IMR-90 (cell line): ENCODE results near the gene CAMTA1. TPM values are rescaled to one million over a fixed set of nuclear protein-coding genes. Genes with fewer than 3 reads are reported as not detected.

ENCODE experiments used
- ATAC-seq: fragments of 200-7000 bp; cut with Tn5 transposase; 2 replicates; pipeline ENCODE4 v1.9.1; 2020; ENCODE audit warnings: low read depth, mild to moderate bottlenecking, moderate library complexity
- BruUV-seq: library from RNA; stranded (reverse); fragments of 400-500 nt; replicated peaks from 2 replicates; lab custom pipeline; 2021; lab: Mats Ljungman, UMichigan
- CTCF ChIA-PET: fragments of 300-600 bp; formaldehyde crosslinking; extraction: SDS; loops from one replicate; lab custom pipeline; 2021; ENCODE audit warnings: antibody characterized with exemption; lab: Yijun Ruan, JAX
- POLR2A ChIA-PET: fragments of 300-600 bp; sonication (Branson Sonifier 250); formaldehyde crosslinking; loops from one replicate; lab custom pipeline; 2022; ENCODE audit warnings: antibody characterized with exemption; ENCODE audit not compliant: unreplicated experiment; lab: Charles Lee
- DNase-seq: peaks from one replicate; pipeline ENCODE4 v3.0.0; 2013
- H2AFZ ChIP-seq: replicated peaks from 2 replicates; pipeline ENCODE3; 2013; ENCODE audit warnings: low read length, mild to moderate bottlenecking; ENCODE audit not compliant: poor library complexity
- H2AK5ac ChIP-seq: 2 replicates; pipeline ENCODE4 v1.6.1; 2013; ENCODE audit warnings: low read depth, low read length, inconsistent platforms
- H2AK9ac ChIP-seq: replicated peaks from 2 replicates; pipeline ENCODE3; 2013; ENCODE audit warnings: mild to moderate bottlenecking, low read depth, low read length, moderate library complexity; ENCODE audit not compliant: poor library complexity
- H2BK120ac ChIP-seq: 2 replicates; pipeline ENCODE4 v1.6.1; 2013; ENCODE audit warnings: low read depth, low read length, inconsistent platforms
- H2BK15ac ChIP-seq: 3 replicates; pipeline ENCODE4 v1.6.1; 2013; ENCODE audit warnings: low read depth, low read length, inconsistent platforms
- H2BK20ac ChIP-seq: 2 replicates; pipeline ENCODE4 v1.6.1; 2013; ENCODE audit warnings: low read depth, mild to moderate bottlenecking, inconsistent platforms, low read length, moderate library complexity
- H2BK5ac ChIP-seq: 2 replicates; pipeline ENCODE4 v1.6.1; 2013; ENCODE audit warnings: mild to moderate bottlenecking, low read depth, low read length, inconsistent platforms; ENCODE audit not compliant: poor library complexity, severe bottlenecking
- H3K14ac ChIP-seq: replicated peaks from 2 replicates; pipeline ENCODE4 v1.6.1; 2013; ENCODE audit warnings: low read depth, low read length, inconsistent platforms
- H3K18ac ChIP-seq: 2 replicates; pipeline ENCODE4 v1.6.1; 2013; ENCODE audit warnings: low read depth, low read length, control low read depth
- H3K23ac ChIP-seq: 2 replicates; pipeline ENCODE4 v1.6.1; 2013; ENCODE audit warnings: low read depth, low read length, inconsistent platforms
- H3K27ac ChIP-seq: 2 replicates; pipeline ENCODE4 v1.5.1; 2013; ENCODE audit warnings: mild to moderate bottlenecking, control low read depth, low read length; ENCODE audit not compliant: insufficient read depth
- H3K27me3 ChIP-seq: 2 replicates; pipeline ENCODE4 v1.6.1; 2013; ENCODE audit warnings: low read length; ENCODE audit not compliant: control insufficient read depth, insufficient read depth
- H3K36me3 ChIP-seq: 2 replicates; pipeline ENCODE4 v1.6.1; 2013; ENCODE audit warnings: low read length, mixed read lengths; ENCODE audit not compliant: control insufficient read depth, insufficient read depth
- H3K4ac ChIP-seq: 2 replicates; pipeline ENCODE4 v1.6.1; 2013; ENCODE audit warnings: low read depth, low read length, inconsistent platforms
- H3K4me1 ChIP-seq: 2 replicates; pipeline ENCODE4 v1.6.1; 2013; ENCODE audit warnings: low read length, mixed read lengths; ENCODE audit not compliant: control insufficient read depth, insufficient read depth
- H3K4me2 ChIP-seq: 2 replicates; pipeline ENCODE4 v1.6.1; 2013; ENCODE audit warnings: low read depth, mild to moderate bottlenecking, control low read depth, low read length, moderate library complexity
- H3K4me3 ChIP-seq: 2 replicates; pipeline ENCODE4 v1.5.1; 2013; ENCODE audit warnings: low read depth, mild to moderate bottlenecking, control low read depth, low read length, moderate library complexity; ENCODE audit not compliant: insufficient read depth
- H3K56ac ChIP-seq: 2 replicates; pipeline ENCODE4 v1.6.1; 2013; ENCODE audit warnings: low read length, inconsistent platforms; ENCODE audit not compliant: insufficient read depth; ENCODE audit errors: extremely low read depth
- H3K79me1 ChIP-seq, 2 experiments: 2 replicates each; pipeline ENCODE4 v1.6.1; 2013; ENCODE audit warnings: low read length in 2 of 2, inconsistent platforms in 1 of 2, low read depth in 1 of 2
- H3K9ac ChIP-seq: 2 replicates; pipeline ENCODE4 v1.6.1; 2013; ENCODE audit warnings: low read depth, low read length, control low read depth
- H3K9me1 ChIP-seq: 2 replicates; pipeline ENCODE4 v1.6.1; 2013; ENCODE audit warnings: low read length, inconsistent platforms; ENCODE audit not compliant: insufficient read depth
- H3K9me3 ChIP-seq: 2 replicates; pipeline ENCODE4 v1.6.1; 2013; ENCODE audit warnings: low read length; ENCODE audit not compliant: control insufficient read depth, insufficient read depth
- H4K20me1 ChIP-seq: 2 replicates; pipeline ENCODE4 v1.6.1; 2013; ENCODE audit warnings: low read length, inconsistent platforms; ENCODE audit not compliant: insufficient read depth
- H4K5ac ChIP-seq: 2 replicates; pipeline ENCODE4 v1.6.1; 2013; ENCODE audit warnings: mild to moderate bottlenecking, low read depth, low read length, control low read depth
- H4K8ac ChIP-seq, 2 experiments: 2 replicates each; pipeline ENCODE4 v1.6.1; 2013; ENCODE audit warnings: low read depth in 2 of 2, low read length in 2 of 2, control low read depth in 1 of 2, inconsistent platforms in 1 of 2
- H4K91ac ChIP-seq: 2 replicates; pipeline ENCODE4 v1.6.1; 2013; ENCODE audit warnings: low read depth, low read length, inconsistent platforms; ENCODE audit not compliant: insufficient read depth
- BHLHE40 ChIP-seq: fragments of 150-350 bp; IDR thresholded peaks from 2 replicates; pipeline ENCODE4 v1.6.1; 2016; ENCODE audit warnings: mild to moderate bottlenecking, low read depth, low read length
- CEBPB ChIP-seq: IDR thresholded peaks from 2 replicates; pipeline ENCODE4 v1.6.1; 2012; ENCODE audit warnings: low read depth, low read length, improper control_type of control experiment
- ELK1 ChIP-seq: fragments of 150-350 bp; IDR thresholded peaks from 2 replicates; pipeline ENCODE4 v1.6.1; 2016; ENCODE audit warnings: low read depth, mild to moderate bottlenecking, low read length, moderate library complexity, borderline replicate concordance
- MAFK ChIP-seq: IDR thresholded peaks from 2 replicates; pipeline ENCODE4 v1.6.1; 2012; ENCODE audit warnings: low read depth, low read length, improper control_type of control experiment
- MAZ ChIP-seq: IDR thresholded peaks from 2 replicates; pipeline ENCODE4 v1.6.1; 2012; ENCODE audit warnings: low read depth, mild to moderate bottlenecking, low read length, improper control_type of control experiment, moderate library complexity, borderline replicate concordance
- MXI1 ChIP-seq: IDR thresholded peaks from 2 replicates; pipeline ENCODE4 v1.6.1; 2012; ENCODE audit warnings: low read depth, mild to moderate bottlenecking, low read length, moderate library complexity, borderline replicate concordance
- NFE2L2 ChIP-seq: fragments of 150-350 bp; IDR thresholded peaks from 2 replicates; pipeline ENCODE4 v1.6.1; 2016; ENCODE audit warnings: low read depth, mild to moderate bottlenecking, low read length
- POLR2A ChIP-seq: IDR thresholded peaks from 2 replicates; pipeline ENCODE4 v1.6.1; 2012; ENCODE audit warnings: mild to moderate bottlenecking, low read depth, low read length
- RCOR1 ChIP-seq: IDR thresholded peaks from 2 replicates; pipeline ENCODE4 v1.6.1; 2012; ENCODE audit warnings: mild to moderate bottlenecking, low read length, improper control_type of control experiment; ENCODE audit not compliant: insufficient replicate concordance
- SMC3 ChIP-seq: fragments of 150-350 bp; IDR thresholded peaks from 2 replicates; pipeline ENCODE4 v1.6.1; 2016; ENCODE audit warnings: low read depth, mild to moderate bottlenecking, antibody characterized with exemption, low read length, moderate library complexity
- WGBS, 2 experiments: methylation state at CpG; one replicate each; pipeline versions ENCODE4 v1.1.5 to v1.1.7; 2013; ENCODE audit warnings: missing lambda C conversion rate in 2 of 2; ENCODE audit not compliant: insufficient read length in 1 of 2; ENCODE audit errors: extremely low coverage in 2 of 2; 5-methylcytosine and 5-hydroxymethylcytosine counted together
- dilution Hi-C: fragments of 300-500 bp; cut with HindIII; formaldehyde crosslinking; loops from one replicate; pipeline ENCODE4 v1.14.3; 2018; ENCODE audit warnings: low sequenced_read_pairs; ENCODE audit not compliant: unreplicated experiment
- in situ Hi-C: fragments of 300-500 bp; cut with MboI; formaldehyde crosslinking; loops from 3 replicates; pipeline ENCODE4 v1.14.3; 2019; ENCODE audit warnings: low sequenced_read_pairs, inconsistent platforms, mixed read lengths
- intact Hi-C: fragments of 100-400 bp; cut with micrococcal nuclease; formaldehyde crosslinking; loops from 2 replicates; pipeline ENCODE4 v1.10.0; 2022
- polyA plus RNA-seq, 3 experiments: library from polyadenylated mRNA; depleted of rRNA; stranded (reverse); fragments of >200 nt; gene quantifications; 2 replicates each; pipeline ENCODE4 v1.2.3, GENCODE V29; 2012; ENCODE audit warnings: low replicate concordance in 1 of 3
- total RNA-seq: library from RNA; depleted of rRNA; stranded (reverse); fragments of >200 nt; gene quantifications from 2 replicates; pipeline ENCODE4 v1.2.3, GENCODE V29; 2012
- TF ChIP-seq, protein P1 (sequence below): fragments of 150-350 bp; IDR thresholded peaks from 2 replicates; pipeline ENCODE4 v1.6.1; 2017; ENCODE audit warnings: mild to moderate bottlenecking, antibody characterized with exemption, low read length, low read depth

The CAMTA1 gene
- total and polyA plus RNA-seq, 2 of the 4 experiments (the other 2 are of a cell fraction): 35.5 to 74.3 TPM

DNA sequence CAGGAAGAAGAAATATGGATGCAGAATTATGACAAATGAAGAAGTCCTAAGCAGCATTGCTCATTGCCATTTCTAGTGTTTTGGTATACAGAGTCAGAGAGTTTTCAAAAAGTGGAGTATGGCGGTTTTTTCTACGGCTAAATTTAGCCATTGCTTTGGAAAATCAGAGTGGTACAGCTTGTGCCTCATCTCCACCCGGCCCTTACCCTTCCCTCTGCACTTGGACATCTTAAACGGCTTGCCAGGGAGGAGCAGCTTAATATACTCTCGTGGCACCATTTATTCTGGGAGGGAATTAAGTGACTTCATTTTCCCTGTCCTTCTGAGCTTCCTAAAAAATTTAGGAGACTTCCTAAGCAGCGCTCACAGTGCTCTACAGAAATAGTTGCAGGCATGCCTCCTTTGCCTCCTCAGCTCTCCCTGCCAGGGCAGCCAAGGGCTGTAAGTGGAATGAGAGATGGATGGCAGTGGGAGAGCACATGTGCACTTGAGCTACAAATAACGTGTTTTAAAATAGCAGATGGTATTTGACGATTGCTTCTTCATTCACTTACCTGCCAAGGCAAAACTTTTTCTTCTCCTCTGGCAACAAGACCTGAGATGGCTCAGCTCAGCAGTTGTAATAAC is 934.3 kb downstream of the CAMTA1 start:
- no peak overlapping the region for H2AFZ ChIP-seq
- H3K9me1 ChIP-seq: no peaks in the 10 kb centered on the region
- no peaks in the 10 kb centered on the region for H3K9me3 ChIP-seq
- no peak overlapping the region for H3K14ac ChIP-seq
- H3K56ac ChIP-seq: no peak overlapping the region
- no peak overlapping the region for H2AK9ac ChIP-seq
- H3K79me1 ChIP-seq: no peaks in the 10 kb centered on the region
- ATAC-seq (no peak), DNase-seq (no peak)
- H3K4ac ChIP-seq: no peak overlapping the region
- no peak for TF ChIP-seq POLR2A
- no peak for TF ChIP-seq BHLHE40
- no peak for TF ChIP-seq SMC3
- no peak for TF ChIP-seq NFE2L2
- no peak for TF ChIP-seq CEBPB
- TF ChIP-seq ELK1: no peak
- TF ChIP-seq RCOR1: no peak
- no peak for TF ChIP-seq MXI1
- no peak for TF ChIP-seq MAZ
- no peak for TF ChIP-seq MAFK
- TF ChIP-seq, protein P1, sequence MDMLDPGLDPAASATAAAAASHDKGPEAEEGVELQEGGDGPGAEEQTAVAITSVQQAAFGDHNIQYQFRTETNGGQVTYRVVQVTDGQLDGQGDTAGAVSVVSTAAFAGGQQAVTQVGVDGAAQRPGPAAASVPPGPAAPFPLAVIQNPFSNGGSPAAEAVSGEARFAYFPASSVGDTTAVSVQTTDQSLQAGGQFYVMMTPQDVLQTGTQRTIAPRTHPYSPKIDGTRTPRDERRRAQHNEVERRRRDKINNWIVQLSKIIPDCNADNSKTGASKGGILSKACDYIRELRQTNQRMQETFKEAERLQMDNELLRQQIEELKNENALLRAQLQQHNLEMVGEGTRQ: no peak
- H2BK15ac ChIP-seq: no peak overlapping the region
- H3K9ac ChIP-seq: no peak overlapping the region
- dilution Hi-C loops (no loop called here), in situ Hi-C loops (no loop called here), intact Hi-C loops (no loop called here)
- no peak overlapping the region for H3K27ac ChIP-seq
- H2BK5ac ChIP-seq: no peak overlapping the region
- no CpG with 5 or more reads among the region's 8 CpGs for WGBS, 2 experiments
- H4K8ac ChIP-seq: no peak overlapping the region
- ChIA-PET POLR2A (no interaction called here), CTCF (no interaction called here)
- H4K5ac ChIP-seq: no peak overlapping the region
- no peaks in the 10 kb centered on the region for H3K36me3 ChIP-seq
- no TSS peak for BruUV-seq
- H3K4me2 ChIP-seq: no peak overlapping the region
- H3K23ac ChIP-seq: no peak overlapping the region
- no peaks in the 10 kb centered on the region for H3K4me1 ChIP-seq
- H3K4me3 ChIP-seq: no peak overlapping the region
- H2BK20ac ChIP-seq: no peak overlapping the region
- H3K18ac ChIP-seq: no peak overlapping the region
- H2AK5ac ChIP-seq: no peak overlapping the region
- H4K20me1 ChIP-seq: no peaks in the 10 kb centered on the region
- no peak overlapping the region for H2BK120ac ChIP-seq
- H4K91ac ChIP-seq: no peak overlapping the region
- H3K27me3 ChIP-seq: peaks cover 50% of the 10 kb centered on the region
